ENCODE measurements around the gene FOXO1.

The FOXO1 gene

DNA sequence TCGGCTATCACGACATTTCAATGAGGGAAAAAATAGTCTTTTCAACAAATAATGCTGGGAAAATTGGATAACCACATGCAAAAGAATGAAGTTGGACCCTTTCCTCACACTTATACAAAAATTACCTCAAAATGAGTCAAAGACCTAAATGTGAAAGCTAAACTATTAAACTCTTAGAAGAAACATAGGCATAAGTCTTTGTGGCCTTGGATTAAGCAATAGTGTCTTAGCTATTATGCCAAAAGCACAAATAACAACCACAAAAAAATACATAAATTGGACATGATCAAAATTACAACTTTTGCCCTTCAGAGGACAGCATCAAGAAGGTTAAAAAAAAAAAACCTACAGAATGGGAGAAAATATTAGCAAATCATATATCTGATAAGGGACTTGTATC, 156.6 kb downstream of the FOXO1 start:
- TF ChIP-seq, protein P1, sequence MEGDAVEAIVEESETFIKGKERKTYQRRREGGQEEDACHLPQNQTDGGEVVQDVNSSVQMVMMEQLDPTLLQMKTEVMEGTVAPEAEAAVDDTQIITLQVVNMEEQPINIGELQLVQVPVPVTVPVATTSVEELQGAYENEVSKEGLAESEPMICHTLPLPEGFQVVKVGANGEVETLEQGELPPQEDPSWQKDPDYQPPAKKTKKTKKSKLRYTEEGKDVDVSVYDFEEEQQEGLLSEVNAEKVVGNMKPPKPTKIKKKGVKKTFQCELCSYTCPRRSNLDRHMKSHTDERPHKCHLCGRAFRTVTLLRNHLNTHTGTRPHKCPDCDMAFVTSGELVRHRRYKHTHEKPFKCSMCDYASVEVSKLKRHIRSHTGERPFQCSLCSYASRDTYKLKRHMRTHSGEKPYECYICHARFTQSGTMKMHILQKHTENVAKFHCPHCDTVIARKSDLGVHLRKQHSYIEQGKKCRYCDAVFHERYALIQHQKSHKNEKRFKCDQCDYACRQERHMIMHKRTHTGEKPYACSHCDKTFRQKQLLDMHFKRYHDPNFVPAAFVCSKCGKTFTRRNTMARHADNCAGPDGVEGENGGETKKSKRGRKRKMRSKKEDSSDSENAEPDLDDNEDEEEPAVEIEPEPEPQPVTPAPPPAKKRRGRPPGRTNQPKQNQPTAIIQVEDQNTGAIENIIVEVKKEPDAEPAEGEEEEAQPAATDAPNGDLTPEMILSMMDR (IDR thresholded peaks at IDR 0.05; ENCODE audit: low read depth, low read length, missing control alignments) = no peak
- H3K4me3 ChIP-seq (replicated peaks; ENCODE audit: low read depth, low read length) = no peak overlapping the region
- no peak for DNase-seq (ENCODE audit: extremely low read depth, low read depth)

DNA sequence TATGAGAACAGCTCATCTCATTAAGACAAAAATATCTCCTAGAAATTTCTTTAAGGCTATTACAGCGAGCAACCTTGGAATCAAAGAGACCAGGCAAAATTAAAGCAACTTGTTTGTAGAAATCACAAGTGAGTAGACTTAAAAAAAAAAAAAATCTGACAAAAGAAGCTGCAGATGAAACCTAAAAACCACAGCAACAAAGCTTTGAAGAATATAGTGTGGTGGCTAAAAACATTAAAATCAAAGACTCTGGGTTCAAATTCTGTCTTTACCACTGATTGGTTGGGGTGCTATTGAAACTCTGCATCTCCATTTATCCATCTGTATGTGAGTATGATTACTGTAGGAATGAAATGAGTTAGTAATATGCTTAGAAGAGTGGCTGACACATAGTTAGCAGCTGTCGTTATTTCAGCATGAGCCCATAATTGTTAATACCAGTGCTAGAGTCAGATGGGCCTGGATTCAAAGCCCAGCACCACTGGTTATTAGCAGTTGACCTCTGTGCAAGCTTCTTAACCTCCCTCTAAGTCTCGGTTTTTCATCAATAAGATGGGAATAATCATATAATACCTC, 157.6 kb downstream of the FOXO1 start:
- no peak overlapping the region for H3K4me3 ChIP-seq (replicated peaks; ENCODE audit: low read depth, low read length)
- TF ChIP-seq, protein P1 (IDR thresholded peaks at IDR 0.05; ENCODE audit: low read depth, low read length, missing control alignments) = no peak
- no peak for DNase-seq (ENCODE audit: extremely low read depth, low read depth)

DNA sequence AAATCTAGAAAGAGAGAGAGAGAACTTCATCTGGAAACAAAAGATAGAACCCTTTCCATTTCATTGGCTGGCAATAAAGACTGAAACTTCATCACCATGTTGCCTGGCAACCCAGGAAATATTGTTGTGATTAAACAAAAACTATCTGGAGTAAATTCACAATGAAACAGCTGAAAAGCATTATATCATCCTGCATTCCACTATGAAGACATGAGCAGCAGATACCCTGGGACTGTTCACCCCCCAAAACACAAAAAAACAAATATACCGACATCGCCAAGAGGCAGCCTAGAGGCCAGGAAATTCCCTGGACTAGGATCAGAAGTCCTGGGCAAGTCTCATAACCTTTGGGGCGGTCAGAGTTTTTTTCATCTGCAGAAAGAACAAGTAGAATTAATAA, 158.3 kb downstream of the FOXO1 start:
- H3K4me3 ChIP-seq (replicated peaks; ENCODE audit: low read depth, low read length) = no peak overlapping the region
- DNase-seq (ENCODE audit: extremely low read depth, low read depth) = no peak
- TF ChIP-seq, protein P1 (IDR thresholded peaks at IDR 0.05; ENCODE audit: low read depth, low read length, missing control alignments) = no peak

DNA sequence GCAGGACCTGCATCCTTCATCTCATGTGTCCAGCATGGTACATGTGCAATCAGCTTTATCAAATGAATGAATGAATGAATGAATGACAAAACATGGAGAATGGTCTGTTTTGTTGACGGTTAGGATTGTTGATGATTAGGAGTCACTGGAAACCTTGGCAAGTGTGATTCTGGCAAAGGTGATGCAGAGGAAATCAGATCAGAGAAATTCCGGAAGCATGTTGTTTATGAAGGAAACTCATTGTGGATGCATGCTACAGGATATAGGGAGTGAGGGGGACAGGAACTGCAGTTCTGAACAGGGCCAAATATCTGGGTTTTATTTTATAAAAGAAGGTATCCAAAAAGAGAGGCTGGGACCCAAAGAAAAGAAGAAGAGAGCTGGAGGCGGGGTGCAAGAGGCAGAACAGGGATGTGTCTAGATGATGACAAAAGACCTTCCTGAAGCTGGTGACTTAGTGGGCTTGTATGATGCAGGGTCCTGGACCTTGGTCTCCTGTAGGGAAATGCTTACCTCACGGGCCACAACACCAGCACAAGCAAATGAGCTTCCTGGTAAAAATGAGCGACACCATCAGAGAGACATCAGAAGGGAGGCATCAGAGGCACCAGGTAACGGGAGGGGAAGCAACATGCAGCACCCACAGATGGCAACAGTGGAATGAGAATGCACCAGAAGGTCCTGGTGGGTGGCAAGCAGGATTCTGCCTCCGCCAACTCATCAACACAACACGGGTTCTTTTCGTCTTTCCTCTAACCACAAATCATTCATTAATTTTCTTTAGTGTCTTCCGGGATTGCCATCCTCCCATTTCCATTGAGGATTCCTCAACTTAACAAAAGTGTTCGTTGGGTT, 159.6 kb downstream of the FOXO1 start:
- H3K4me3 ChIP-seq (replicated peaks; ENCODE audit: low read depth, low read length) = no peak overlapping the region
- DNase-seq (ENCODE audit: extremely low read depth, low read depth) = no peak
- TF ChIP-seq, protein P1 (IDR thresholded peaks at IDR 0.05; ENCODE audit: low read depth, low read length, missing control alignments) = no peak

Measured in HFF-Myc (cell line).